A673 (cell line): ENCODE results near the gene DIRAS1.

Experiments used
- CTCF ChIP-seq: fragments of 300-800, 200-600 bp; sonication (generic); conservative IDR thresholded peaks from 2 replicates; pipeline ENCODE4 v1.5.1; 2017; ENCODE audit warnings: low read depth, mild to moderate bottlenecking, antibody characterized with exemption, low read length, moderate library complexity, mixed read lengths
- EZH2 ChIP-seq: fragments of 200-600 bp; sonication (generic); IDR thresholded peaks from 2 replicates; pipeline ENCODE4 v1.6.1; 2017; ENCODE audit warnings: borderline replicate concordance, low read depth, mild to moderate bottlenecking, mixed read lengths, antibody characterized with exemption, low read length; ENCODE audit not compliant: poor library complexity, severe bottlenecking

- no peak for TF ChIP-seq CTCF
- no peak for TF ChIP-seq EZH2
Measured at GRCh38 chr19:2736550-2737190, 15.5 kb upstream of the DIRAS1 start.
